Neural crest cell (in vitro differentiated cells): ENCODE data around the gene OR2G2. TPM values are rescaled to one million over a fixed set of nuclear protein-coding genes. Genes with fewer than 3 reads are reported as not detected.

Source experiments
- DNase-seq: peaks from one replicate; pipeline ENCODE4 v3.0.0; 2021; ENCODE audit warnings: low read depth, mixed read lengths, low spot score
- H3K27ac Mint-ChIP-seq: one replicate; pipeline ENCODE4 v1.8.0; 2021; ENCODE audit warnings: mild to moderate bottlenecking, mixed read lengths; ENCODE audit not compliant: unreplicated experiment
- H3K27me3 Mint-ChIP-seq: 2 replicates; pipeline ENCODE4 v1.8.0; 2021; ENCODE audit warnings: low read depth, mild to moderate bottlenecking, mixed read lengths
- H3K36me3 Mint-ChIP-seq: 2 replicates; pipeline ENCODE4 v1.8.0; 2021; ENCODE audit warnings: low read depth, mild to moderate bottlenecking, mixed read lengths
- H3K4me1 Mint-ChIP-seq: 2 replicates; pipeline ENCODE4 v1.8.0; 2021; ENCODE audit warnings: mixed read lengths
- H3K4me3 Mint-ChIP-seq: one replicate; pipeline ENCODE4 v1.8.0; 2021; ENCODE audit warnings: mild to moderate bottlenecking, mixed read lengths
- H3K9me3 Mint-ChIP-seq: 2 replicates; pipeline ENCODE4 v1.8.0; 2021; ENCODE audit warnings: mixed read lengths
- total RNA-seq: library from RNA; stranded (reverse); gene quantifications from 2 replicates; pipeline ENCODE4 v1.2.1, GENCODE V29; 2021
- TF ChIP-seq, protein P1 (sequence below): fragments of 200-600 bp; sonication (generic); conservative IDR thresholded peaks from 2 replicates; pipeline ENCODE4 v1.5.0; 2021; ENCODE audit warnings: antibody characterized with exemption, mild to moderate bottlenecking

Gene OR2G2
- total RNA-seq, 1 donor from 2014 or later: not detected

DNA sequence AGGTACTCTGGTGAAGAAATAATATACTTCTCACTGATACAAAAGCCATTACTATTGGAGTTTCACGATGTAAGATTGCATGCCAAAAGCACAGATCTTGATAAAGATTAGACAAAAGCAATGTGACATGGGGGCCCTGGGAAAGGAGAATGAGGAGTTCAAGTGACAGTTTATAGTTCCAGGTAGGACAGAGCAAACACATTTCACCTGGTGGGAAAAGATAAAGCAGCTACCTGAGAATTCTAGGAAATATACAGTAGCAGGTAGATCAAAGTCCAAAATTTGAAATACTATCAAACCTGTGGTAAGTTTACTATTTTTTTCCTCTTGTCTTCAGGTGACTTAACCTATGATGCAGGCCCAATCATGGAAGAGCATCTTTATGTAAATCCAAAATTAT lies 25.2 kb downstream of the OR2G2 start:
- Mint-ChIP-seq H3K9me3 (peaks cover 6% of the 10 kb centered on the region), H3K27me3 (no peaks in the 10 kb centered on the region)
- TF ChIP-seq, protein P1, sequence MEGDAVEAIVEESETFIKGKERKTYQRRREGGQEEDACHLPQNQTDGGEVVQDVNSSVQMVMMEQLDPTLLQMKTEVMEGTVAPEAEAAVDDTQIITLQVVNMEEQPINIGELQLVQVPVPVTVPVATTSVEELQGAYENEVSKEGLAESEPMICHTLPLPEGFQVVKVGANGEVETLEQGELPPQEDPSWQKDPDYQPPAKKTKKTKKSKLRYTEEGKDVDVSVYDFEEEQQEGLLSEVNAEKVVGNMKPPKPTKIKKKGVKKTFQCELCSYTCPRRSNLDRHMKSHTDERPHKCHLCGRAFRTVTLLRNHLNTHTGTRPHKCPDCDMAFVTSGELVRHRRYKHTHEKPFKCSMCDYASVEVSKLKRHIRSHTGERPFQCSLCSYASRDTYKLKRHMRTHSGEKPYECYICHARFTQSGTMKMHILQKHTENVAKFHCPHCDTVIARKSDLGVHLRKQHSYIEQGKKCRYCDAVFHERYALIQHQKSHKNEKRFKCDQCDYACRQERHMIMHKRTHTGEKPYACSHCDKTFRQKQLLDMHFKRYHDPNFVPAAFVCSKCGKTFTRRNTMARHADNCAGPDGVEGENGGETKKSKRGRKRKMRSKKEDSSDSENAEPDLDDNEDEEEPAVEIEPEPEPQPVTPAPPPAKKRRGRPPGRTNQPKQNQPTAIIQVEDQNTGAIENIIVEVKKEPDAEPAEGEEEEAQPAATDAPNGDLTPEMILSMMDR: no peak

DNA sequence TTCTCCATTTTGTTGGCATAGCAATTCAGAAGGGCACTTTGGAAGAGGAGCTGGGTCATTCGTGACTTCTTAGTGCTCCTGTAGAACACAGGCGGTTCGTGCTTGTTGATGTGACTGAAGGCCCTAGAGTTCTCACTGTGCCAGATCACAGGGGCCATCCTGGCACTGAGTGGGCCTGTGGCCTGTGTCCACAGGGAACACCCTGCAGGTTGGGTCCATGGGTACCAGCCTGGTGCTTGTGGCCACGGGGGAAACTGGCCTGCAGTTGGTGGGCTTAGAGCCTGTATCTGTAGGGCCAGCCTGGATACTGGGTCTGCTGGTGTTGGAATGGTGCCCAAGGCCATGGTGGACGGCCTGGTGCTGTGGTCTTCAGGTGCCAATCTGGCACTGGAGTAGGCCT lies 26.5 kb downstream of the OR2G2 start:
- Mint-ChIP-seq H3K27ac (no peak overlapping the region), H3K4me1 (no peaks in the 10 kb centered on the region), H3K4me3 (no peak overlapping the region), H3K9me3 (peaks cover 4% of the 10 kb centered on the region), H3K36me3 (no peaks in the 10 kb centered on the region), H3K27me3 (peaks cover 4% of the 10 kb centered on the region)
- TF ChIP-seq, protein P1: no peak
- DNase-seq: no peak

More for the DNA sequence above, 25.2 kb downstream of the OR2G2 start:
- H3K4me1 Mint-ChIP-seq: no peaks in the 10 kb centered on the region
- no peak overlapping the region for H3K4me3 Mint-ChIP-seq
- H3K36me3 Mint-ChIP-seq: no peaks in the 10 kb centered on the region
- no peak for DNase-seq
- no peak overlapping the region for H3K27ac Mint-ChIP-seq

DNA sequence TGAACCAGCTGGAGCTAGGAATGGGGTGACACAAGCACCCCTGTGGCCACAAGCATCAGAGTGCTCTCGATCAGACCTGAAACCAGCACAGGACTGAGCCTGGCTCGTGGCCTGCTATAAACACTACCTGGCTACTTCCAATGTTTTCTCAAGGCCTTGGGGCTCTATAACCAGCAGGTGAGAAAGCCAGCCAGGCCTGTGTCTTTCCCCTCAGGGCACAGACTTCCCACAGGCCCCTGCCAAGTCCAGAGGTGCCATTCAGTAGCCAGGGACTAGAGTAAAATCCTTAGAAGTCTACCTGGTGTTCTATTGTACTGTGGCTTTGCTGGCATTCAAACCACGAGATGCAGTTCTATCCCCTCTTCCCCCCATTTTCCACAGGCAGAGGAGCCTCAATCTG lies 39.8 kb downstream of the OR2G2 start:
- DNase-seq: no peak
- Mint-ChIP-seq H3K36me3 (no peaks in the 10 kb centered on the region), H3K4me1 (no peaks in the 10 kb centered on the region), H3K9me3 (peaks cover 17% of the 10 kb centered on the region), H3K27ac (no peak overlapping the region), H3K4me3 (no peak overlapping the region), H3K27me3 (peaks cover 22% of the 10 kb centered on the region)
- TF ChIP-seq, protein P1: no peak

DNA sequence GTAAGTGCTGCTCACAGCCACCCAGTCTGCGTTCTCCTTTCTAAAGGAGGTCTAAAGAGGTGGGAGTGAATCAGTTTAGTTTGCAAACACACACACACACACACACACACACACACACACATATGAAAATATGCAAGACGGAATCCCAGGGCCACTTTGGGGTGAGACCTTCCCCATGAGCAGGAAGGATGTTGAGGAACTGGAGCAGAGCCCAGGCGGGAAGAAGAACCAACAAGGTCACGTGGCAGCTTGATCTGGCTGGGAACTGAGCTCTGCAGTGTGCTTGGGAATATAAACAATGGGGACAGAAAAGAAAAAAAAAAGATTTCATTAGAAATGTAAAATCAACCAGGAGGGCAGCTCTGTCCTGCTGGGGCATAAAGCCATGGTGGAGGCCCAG lies 49.9 kb downstream of the OR2G2 start:
- Mint-ChIP-seq H3K9me3 (peaks cover 9% of the 10 kb centered on the region), H3K36me3 (no peaks in the 10 kb centered on the region), H3K27ac (no peak overlapping the region), H3K4me1 (peaks cover 14% of the 10 kb centered on the region), H3K4me3 (no peak overlapping the region), H3K27me3 (peaks cover 6% of the 10 kb centered on the region)
- TF ChIP-seq, protein P1: no peak
- DNase-seq: no peak

DNA sequence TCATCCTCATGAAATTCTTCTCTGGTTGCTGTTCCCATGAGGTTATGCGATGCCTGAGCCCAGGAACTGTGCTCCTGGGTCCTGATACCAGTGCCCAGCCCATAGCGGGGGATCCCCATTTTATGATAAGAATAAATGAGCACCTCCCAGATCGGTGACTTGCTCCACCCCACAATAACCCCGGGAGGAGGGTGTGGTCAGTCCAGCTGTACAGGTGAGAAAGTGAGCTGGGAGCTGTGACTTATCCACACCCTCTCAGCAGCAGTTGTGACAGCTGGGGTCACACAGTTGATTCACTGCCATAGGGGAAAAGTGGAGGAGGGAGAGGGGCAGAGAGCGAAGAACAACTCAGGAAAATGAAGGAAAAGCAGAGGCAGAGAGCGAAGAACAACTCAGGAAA lies 50.6 kb downstream of the OR2G2 start:
- Mint-ChIP-seq H3K27me3 (peaks cover 6% of the 10 kb centered on the region), H3K27ac (no peak overlapping the region), H3K9me3 (peaks cover 7% of the 10 kb centered on the region), H3K4me1 (peaks cover 14% of the 10 kb centered on the region), H3K36me3 (no peaks in the 10 kb centered on the region), H3K4me3 (peak overlapping the region; percentile 56)
- no peak for DNase-seq
- TF ChIP-seq, protein P1: no peak

Other genes starting within 250 kb of the OR2G2 start
- 0.07 TPM in 2 replicates for gene NLRP3, start 172.2 kb upstream of the OR2G2 start, total RNA-seq
- not detected in 2 replicates for gene OR2B11, start 130.3 kb upstream of the OR2G2 start, total RNA-seq
- gene OR2C3, start 51.9 kb upstream of the OR2G2 start, total RNA-seq: not detected in 2 replicates
- gene GCSAML, start 39.2 kb upstream of the OR2G2 start, total RNA-seq: not detected in 2 replicates
- not detected in 2 replicates for gene OR2G3, start 17.2 kb downstream of the OR2G2 start, total RNA-seq
- not detected in 2 replicates for gene OR13G1, start 91.4 kb downstream of the OR2G2 start, total RNA-seq
- not detected in 2 replicates for gene OR6F1, start 128.3 kb downstream of the OR2G2 start, total RNA-seq
- not detected in 2 replicates for gene OR14K1, start 150.3 kb downstream of the OR2G2 start, total RNA-seq
- gene OR14A2, start 159.8 kb downstream of the OR2G2 start, total RNA-seq: not detected in 2 replicates
- not detected in 2 replicates for gene OR1C1, start 172.2 kb downstream of the OR2G2 start, total RNA-seq
- gene OR14A16, start 235.8 kb downstream of the OR2G2 start, total RNA-seq: not detected in 2 replicates